SKM-1 (cell line): ENCODE results near the gene STXBP4.
A peak's percentile ranks its signal among the peaks of the same experiment; 100 is the strongest.

Source experiments
- DNase-seq: peaks from one replicate; lab custom pipeline; 2025; ENCODE audit not compliant: unreplicated experiment; lab: John Stamatoyannopoulos, UW

The STXBP4 gene

GRCh38 chr17:54968262-54968987 is at the start of gene STXBP4, which contains the start of gene COX11:
Gene STXBP4, plus strand, starts transcription at chr17:54968765. Its CDS starts 17,455 bp downstream, at chr17:54986220.
Gene COX11, minus strand, starts transcription at chr17:54968654. Its CDS starts 8 bp downstream, at chr17:54968646.
- peak; percentile 93 for DNase-seq

GRCh38 chr17:54919425-54919824 is 49.1 kb upstream of the STXBP4 start:
- DNase-seq = no peak

- no peak for DNase-seq
These were observed 47.7 kb upstream of the STXBP4 start for GRCh38 chr17:54920819-54921218.

- DNase-seq = no peak
These were observed 44.2 kb upstream of the STXBP4 start for GRCh38 chr17:54924405-54924804.

GRCh38 chr17:54927525-54927924 is 41.0 kb upstream of the STXBP4 start:
- DNase-seq = no peak

- DNase-seq = no peak
These were observed 35.9 kb upstream of the STXBP4 start for GRCh38 chr17:54932711-54933110.

GRCh38 chr17:54933921-54934320 is 34.6 kb upstream of the STXBP4 start:
- DNase-seq = no peak

GRCh38 chr17:54935471-54935870 is 33.1 kb upstream of the STXBP4 start:
- no peak for DNase-seq

GRCh38 chr17:54937018-54937417 is 31.5 kb upstream of the STXBP4 start:
- no peak for DNase-seq

- DNase-seq = no peak
These were observed 31.1 kb upstream of the STXBP4 start for GRCh38 chr17:54937426-54937825.

GRCh38 chr17:54941285-54941684 is 27.3 kb upstream of the STXBP4 start:
- DNase-seq = no peak

- DNase-seq = no peak
These were observed 23.8 kb upstream of the STXBP4 start for GRCh38 chr17:54944796-54945195.

- no peak for DNase-seq
These were observed 23.3 kb upstream of the STXBP4 start for GRCh38 chr17:54945231-54945630.

- DNase-seq = no peak
These were observed 22.9 kb upstream of the STXBP4 start for GRCh38 chr17:54945671-54946070.

GRCh38 chr17:54947396-54947795 is 21.2 kb upstream of the STXBP4 start:
- DNase-seq = peak; percentile 23

GRCh38 chr17:54948380-54948779 is 20.2 kb upstream of the STXBP4 start:
- no peak for DNase-seq

- no peak for DNase-seq
These were observed 18.4 kb upstream of the STXBP4 start for GRCh38 chr17:54950116-54950515.

- DNase-seq = no peak
These were observed 17.3 kb upstream of the STXBP4 start for GRCh38 chr17:54951286-54951685.

GRCh38 chr17:54956791-54957190 is 11.8 kb upstream of the STXBP4 start:
- DNase-seq = no peak

- no peak for DNase-seq
These were observed 824 bp upstream of the STXBP4 start for GRCh38 chr17:54967621-54968261.

- no peak for DNase-seq
These were observed 395 bp downstream of the STXBP4 start for GRCh38 chr17:54968988-54969332.

- no peak for DNase-seq
These were observed 1.4 kb downstream of the STXBP4 start for GRCh38 chr17:54969658-54970572.
